ENCODE data around the gene PSMG4. TPM values are rescaled to one million over a fixed set of nuclear protein-coding genes. Genes with fewer than 3 reads are reported as not detected.

PSMG4 gene
- total RNA-seq, 1 experiment from 2014 or later: 27.0 TPM

DNA sequence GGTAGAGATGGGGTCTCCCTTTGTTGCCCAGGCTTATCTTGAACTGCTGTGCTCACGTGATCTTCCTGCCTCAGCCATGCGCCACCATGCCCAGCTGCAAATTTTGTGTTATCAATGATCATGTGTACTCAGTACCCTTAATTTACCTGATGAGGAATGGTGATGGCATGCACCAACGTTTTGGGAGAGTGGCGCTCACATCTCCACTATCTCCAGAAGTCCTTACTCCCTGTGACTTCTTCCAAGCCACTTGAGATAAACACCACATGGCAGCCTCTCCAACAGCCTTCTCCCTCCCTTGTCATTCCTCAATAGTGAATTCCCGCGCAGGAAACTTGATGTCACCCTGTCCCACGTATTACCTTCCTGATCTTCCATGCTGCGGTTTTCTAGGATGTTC, 58.1 kb downstream of the PSMG4 start:
- in situ Hi-C loops (cut with HindIII; ENCODE audit: low pct_unique_long_range_greater_than_20kb, low sequenced_read_pairs): no loop called here
- intact Hi-C loops (cut with micrococcal nuclease; ENCODE audit: unreplicated experiment): no loop called here
- CTCF ChIA-PET: no interaction called here
- Histone ChIP-seq H3K36me3 (ENCODE audit: control insufficient read depth, insufficient read depth, low read length) (no peaks in the 10 kb centered on the region), H3K4me3 (ENCODE audit: low read depth in 2 of 2, low read length in 2 of 2) (no peak overlapping the region), H3K4me1 (ENCODE audit: control insufficient read depth, insufficient read depth, low read length) (no peaks in the 10 kb centered on the region), H3K27ac (ENCODE audit: low read length) (no peak overlapping the region), H3K27me3 (ENCODE audit: control insufficient read depth, insufficient read depth, low read length) (no peaks in the 10 kb centered on the region; the same call in 1 of the 2 replicates), H3K9me3 (ENCODE audit: control insufficient read depth, insufficient read depth, low read depth, low read length) (no peaks in the 10 kb centered on the region)
- no peak for DNase-seq (ENCODE audit: low read depth, low spot score)
- no peak for TF ChIP-seq SIN3A (IDR thresholded peaks at IDR 0.05; ENCODE audit: borderline replicate concordance, insufficient read depth, low read depth, low read length)
- no peak for TF ChIP-seq TCF7L2 (IDR thresholded peaks at IDR 0.05; ENCODE audit: low read depth, low read length)
- TF ChIP-seq, protein P1, sequence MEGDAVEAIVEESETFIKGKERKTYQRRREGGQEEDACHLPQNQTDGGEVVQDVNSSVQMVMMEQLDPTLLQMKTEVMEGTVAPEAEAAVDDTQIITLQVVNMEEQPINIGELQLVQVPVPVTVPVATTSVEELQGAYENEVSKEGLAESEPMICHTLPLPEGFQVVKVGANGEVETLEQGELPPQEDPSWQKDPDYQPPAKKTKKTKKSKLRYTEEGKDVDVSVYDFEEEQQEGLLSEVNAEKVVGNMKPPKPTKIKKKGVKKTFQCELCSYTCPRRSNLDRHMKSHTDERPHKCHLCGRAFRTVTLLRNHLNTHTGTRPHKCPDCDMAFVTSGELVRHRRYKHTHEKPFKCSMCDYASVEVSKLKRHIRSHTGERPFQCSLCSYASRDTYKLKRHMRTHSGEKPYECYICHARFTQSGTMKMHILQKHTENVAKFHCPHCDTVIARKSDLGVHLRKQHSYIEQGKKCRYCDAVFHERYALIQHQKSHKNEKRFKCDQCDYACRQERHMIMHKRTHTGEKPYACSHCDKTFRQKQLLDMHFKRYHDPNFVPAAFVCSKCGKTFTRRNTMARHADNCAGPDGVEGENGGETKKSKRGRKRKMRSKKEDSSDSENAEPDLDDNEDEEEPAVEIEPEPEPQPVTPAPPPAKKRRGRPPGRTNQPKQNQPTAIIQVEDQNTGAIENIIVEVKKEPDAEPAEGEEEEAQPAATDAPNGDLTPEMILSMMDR (IDR thresholded peaks at IDR 0.05): no peak
- TF ChIP-seq, protein P2, sequence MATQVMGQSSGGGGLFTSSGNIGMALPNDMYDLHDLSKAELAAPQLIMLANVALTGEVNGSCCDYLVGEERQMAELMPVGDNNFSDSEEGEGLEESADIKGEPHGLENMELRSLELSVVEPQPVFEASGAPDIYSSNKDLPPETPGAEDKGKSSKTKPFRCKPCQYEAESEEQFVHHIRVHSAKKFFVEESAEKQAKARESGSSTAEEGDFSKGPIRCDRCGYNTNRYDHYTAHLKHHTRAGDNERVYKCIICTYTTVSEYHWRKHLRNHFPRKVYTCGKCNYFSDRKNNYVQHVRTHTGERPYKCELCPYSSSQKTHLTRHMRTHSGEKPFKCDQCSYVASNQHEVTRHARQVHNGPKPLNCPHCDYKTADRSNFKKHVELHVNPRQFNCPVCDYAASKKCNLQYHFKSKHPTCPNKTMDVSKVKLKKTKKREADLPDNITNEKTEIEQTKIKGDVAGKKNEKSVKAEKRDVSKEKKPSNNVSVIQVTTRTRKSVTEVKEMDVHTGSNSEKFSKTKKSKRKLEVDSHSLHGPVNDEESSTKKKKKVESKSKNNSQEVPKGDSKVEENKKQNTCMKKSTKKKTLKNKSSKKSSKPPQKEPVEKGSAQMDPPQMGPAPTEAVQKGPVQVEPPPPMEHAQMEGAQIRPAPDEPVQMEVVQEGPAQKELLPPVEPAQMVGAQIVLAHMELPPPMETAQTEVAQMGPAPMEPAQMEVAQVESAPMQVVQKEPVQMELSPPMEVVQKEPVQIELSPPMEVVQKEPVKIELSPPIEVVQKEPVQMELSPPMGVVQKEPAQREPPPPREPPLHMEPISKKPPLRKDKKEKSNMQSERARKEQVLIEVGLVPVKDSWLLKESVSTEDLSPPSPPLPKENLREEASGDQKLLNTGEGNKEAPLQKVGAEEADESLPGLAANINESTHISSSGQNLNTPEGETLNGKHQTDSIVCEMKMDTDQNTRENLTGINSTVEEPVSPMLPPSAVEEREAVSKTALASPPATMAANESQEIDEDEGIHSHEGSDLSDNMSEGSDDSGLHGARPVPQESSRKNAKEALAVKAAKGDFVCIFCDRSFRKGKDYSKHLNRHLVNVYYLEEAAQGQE (IDR thresholded peaks at IDR 0.05; ENCODE audit: insufficient read depth in 1 of 2, low read depth in 2 of 2, low read length in 1 of 2): no peak
- TF ChIP-seq POLR2AphosphoS5 (IDR thresholded peaks at IDR 0.05; ENCODE audit: low read depth, low read length): no peak
- no peak for ATAC-seq
- POLR2A ChIA-PET: no interaction called here
- no TSS peak for BruUV-seq (replicated peaks)

Other genes starting within 250 kb of the PSMG4 start
- gene RIPK1, start 190.5 kb upstream of the PSMG4 start, total RNA-seq (2021; ENCODE audit: unreplicated experiment): 31.6 TPM
- gene BPHL, start 140.2 kb upstream of the PSMG4 start, total RNA-seq (2021; ENCODE audit: unreplicated experiment): 36.3 TPM
- 33.3 TPM for gene TUBB2A, start 101.4 kb upstream of the PSMG4 start, total RNA-seq (2021; ENCODE audit: unreplicated experiment)
- 22.7 TPM for gene TUBB2B, start 31.3 kb upstream of the PSMG4 start, total RNA-seq (2021; ENCODE audit: unreplicated experiment)
- gene SLC22A23, start 198.1 kb downstream of the PSMG4 start, total RNA-seq (2021; ENCODE audit: unreplicated experiment): 4.5 TPM